ENCODE data around the gene EIF2B4.

GRCh38 chr2:27335311-27335710, 34.8 kb downstream of the EIF2B4 start:
- TF ChIP-seq POLR2AphosphoS5 (IDR thresholded peaks at IDR 0.05; ENCODE audit: low read depth, low read length) (no peak), POLR2A (IDR thresholded peaks at IDR 0.05; ENCODE audit: low read depth, low read length) (no peak)

All from GM12892 (cell line).